Stomach (tissue), 4 donors: ENCODE measurements around the gene SHD.

Source experiments
- CTCF ChIP-seq, 7 experiments: fragments of 450-650 bp in 4 of 7; fragments of 200-600 bp in 3 of 7; sonication (generic) in 3 of 7; IDR thresholded peaks; one replicate each; pipeline ENCODE4 v1.5.1; 2016 to 2019; ENCODE audit warnings: antibody characterized with exemption in 7 of 7, control low read depth in 2 of 7, mild to moderate bottlenecking in 1 of 7
- POLR2AphosphoS5 ChIP-seq, 3 donors: sonication (generic); formaldehyde crosslinking; IDR thresholded peaks; one replicate each; pipeline ENCODE4 v1.6.1; 2016; ENCODE audit warnings: antibody characterized with exemption in 3 of 3

DNA sequence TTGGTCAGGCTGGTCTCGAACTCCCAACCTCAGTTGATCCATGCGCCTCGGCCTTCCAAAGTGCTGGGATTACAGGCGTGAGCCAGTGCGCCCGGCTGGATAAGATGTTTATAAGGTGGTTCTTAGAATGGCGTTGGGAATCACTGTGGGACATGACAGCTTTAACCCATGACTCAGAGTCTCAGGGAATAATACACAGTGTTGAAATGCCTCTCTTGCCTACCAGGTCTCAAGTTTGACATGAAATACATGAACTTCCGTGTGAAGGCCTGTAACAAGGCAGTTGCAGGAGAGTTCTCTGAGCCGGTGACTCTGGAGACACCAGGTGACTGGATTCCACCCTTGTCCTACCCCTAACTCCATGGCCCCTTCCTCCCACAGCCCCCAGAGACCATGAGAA, 37.9 kb downstream of the SHD start:
- TF ChIP-seq CTCF (IDR thresholded peaks at IDR 0.05), result no peak
- no peak for TF ChIP-seq POLR2AphosphoS5 (IDR thresholded peaks at IDR 0.05)
